Activated T-cell treated with anti-CD3 and anti-CD28 coated beads for 48 hours (primary cell): ENCODE measurements around the gene CDSN.

Experiments
- DNase-seq: peaks from one replicate; pipeline ENCODE4 v3.0.0-alpha.2; 2020; ENCODE audit warnings: low read depth

Gene CDSN

DNA sequence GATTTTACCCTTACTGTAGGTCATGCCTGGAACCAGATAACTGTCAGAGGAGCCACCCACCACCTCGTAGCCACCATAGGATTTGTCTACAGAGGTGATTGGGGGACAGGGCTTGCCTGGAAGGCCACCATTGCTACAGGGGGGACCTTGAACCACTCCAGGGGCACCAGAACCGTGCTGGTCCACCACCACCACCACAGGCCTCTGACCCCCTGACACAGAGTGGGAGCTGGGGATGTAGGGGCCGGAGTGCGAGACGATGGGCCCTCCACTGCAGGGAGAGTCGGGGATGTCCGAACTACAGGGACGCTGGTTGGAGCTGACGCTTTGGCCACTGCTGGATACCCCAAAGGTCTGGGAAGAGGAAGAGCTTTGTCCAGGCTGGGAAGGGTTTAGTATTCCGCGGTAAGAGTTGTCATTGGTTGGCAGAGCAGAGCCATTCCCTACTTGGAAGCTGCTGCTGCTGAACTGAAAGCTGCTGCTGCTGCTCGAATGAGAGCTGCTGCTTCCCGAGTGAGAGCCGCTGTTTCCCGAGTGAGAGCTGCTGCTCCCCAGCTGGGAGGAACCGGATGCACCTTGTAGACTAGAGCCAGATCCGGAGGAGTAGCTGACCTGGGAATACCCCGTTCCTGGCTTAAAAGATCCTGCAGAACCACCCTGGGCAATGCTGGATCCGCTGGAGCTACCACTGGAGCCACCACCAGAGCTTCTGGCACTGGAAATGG is 3.4 kb downstream of the CDSN start:
- DNase-seq, result no peak

DNA sequence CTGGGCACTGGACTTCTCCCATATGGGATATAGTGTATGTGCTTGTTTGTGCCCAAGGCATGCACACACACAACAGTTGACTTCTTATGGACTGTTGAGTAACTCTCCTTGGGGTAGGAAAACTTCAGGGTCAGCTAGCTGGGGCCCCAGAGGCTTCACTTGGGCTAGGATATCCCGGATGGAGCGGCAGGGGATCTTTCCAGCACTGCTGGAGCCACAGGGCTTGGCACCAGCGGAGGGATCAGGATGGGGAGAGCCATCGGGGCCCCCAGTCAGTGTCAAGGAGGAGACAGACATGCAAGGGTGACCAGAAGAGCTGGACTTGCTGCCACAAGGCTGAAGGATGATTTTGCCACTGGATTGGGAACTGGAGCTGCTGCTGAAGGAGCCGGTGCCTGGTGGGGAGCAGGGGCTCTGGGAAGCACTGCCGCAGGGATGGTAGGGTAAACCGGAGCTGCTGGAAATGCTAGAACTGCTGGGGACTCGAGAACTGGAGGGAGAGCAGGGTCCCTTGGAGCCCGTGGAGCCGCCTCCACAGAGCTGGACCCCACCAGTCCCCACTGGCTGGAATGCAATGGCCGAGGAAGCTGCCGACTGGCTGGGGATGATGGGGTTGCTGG is 4.2 kb downstream of the CDSN start:
- no peak for DNase-seq

- no peak for DNase-seq
Observed at GRCh38 chr6:31114970-31115849, 5.0 kb downstream of the CDSN start.

DNA sequence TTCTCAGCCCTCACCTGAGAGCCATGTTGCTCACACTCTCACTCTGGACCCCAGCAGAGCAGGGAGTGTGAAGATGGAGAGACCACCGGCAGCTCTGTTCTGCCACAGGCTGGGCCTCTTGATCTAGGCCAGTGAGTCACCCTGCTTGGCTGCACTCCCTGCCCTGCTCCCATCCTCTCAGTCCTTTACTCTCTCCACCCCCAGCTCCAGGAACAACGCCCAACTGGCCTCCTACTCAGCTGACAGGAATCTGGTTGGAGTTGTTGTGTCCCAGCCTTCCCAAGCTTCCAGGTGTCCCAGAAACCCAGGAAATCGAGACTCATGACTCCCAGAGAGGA is 5.7 kb downstream of the CDSN start, which contains the start of gene PSORS1C1:
TSS of gene PSORS1C1 (plus strand) at position 260 of the 338 bp plus-strand sequence. CDS start 14,833 bp downstream, outside the sequence.
- DNase-seq, result no peak

DNA sequence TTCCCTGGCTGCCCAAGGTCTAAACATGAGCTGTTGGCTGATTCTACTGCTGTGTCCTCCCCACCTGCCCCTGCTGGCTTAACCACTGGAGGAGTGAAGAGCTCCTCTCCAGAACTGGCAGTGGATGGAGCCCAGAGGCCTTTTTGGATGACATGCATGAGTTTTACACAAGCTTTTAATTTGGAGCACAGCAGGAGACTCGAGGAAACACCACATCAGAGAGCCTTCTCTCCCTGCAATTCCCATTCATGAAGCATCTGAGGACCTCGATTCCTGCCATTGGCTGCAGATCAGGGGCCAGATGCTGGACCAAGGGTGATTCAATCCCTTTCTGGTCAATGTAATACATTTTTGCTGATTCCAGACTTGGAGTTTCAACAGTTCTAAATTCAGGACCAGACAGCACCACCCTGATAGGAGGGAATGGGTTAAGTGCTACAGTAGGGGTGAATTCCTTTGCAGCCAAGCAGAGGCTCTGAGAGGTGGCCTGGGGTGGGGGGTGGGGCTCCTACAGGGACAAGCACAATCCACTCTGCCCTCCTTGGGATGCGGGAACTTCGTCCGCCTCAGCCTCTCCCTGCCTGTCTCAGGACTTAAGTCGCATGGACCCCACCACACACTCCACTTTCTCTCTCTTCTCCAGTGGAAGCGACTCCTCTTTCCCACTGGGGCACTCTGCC is 6.2 kb downstream of the CDSN start:
- no peak for DNase-seq

GRCh38 chr6:31112478-31112877 is 7.8 kb downstream of the CDSN start, which contains the start of gene C6orf15:
Gene C6orf15 (minus strand): TSS chr6:31112575. CDS start chr6:31112555, 20 bp downstream.
- DNase-seq, result no peak

DNA sequence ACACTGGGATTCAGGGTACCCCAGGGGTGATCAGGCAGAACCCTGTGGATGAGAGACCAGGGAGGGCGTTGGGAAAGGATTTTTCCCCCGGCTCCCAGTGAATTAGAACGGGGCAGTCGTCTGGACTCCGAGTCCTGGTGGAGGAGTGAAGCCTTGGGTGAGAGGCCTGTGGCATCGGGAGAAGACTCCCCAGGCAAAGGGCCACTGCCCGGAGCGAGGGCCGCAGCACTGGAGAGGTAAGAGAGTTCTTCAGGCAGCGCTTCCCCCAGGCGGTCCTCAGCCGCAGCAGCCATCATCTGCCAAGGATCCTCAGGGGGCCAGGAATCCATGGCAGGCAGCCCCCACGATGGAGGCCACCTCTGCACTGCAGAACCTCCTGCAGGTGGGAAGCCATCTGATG is 8.5 kb downstream of the CDSN start:
- DNase-seq, result no peak

DNA sequence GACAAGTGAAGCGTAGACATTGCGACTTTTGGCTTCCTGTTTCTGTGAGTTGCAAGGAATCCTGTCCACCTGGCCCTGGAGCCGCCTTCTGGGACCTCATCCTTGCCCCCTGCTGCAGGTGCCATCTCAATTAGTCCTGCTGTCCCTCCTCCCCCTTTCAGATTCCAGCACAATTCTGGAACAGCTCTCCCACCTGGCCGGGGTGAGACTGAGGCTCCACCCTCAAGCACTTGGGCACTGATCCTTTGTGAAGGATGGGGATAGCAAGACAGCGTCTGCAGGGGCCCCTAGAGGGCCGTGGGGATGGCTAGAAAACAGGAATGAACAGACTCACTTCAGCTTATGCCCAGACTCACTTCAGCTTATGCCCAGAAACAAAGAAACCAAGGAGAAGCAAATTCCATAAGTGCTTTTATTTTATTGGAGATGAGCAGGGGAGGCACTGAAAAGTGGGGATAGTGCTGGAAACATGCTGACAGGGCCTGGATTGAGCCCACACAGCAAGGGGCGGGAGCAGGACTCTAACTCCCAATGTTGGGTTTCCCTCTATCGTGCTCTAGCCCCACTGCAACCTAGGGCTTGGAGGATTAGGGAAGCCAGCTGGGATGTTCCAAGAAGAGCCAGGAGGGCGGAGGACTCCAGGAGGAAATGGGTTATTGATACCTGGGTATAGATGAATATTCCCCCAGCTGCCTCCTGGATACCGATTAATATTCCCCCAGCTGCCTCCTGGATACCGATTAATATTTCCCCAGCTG is 9.2 kb downstream of the CDSN start:
- no peak for DNase-seq

DNA sequence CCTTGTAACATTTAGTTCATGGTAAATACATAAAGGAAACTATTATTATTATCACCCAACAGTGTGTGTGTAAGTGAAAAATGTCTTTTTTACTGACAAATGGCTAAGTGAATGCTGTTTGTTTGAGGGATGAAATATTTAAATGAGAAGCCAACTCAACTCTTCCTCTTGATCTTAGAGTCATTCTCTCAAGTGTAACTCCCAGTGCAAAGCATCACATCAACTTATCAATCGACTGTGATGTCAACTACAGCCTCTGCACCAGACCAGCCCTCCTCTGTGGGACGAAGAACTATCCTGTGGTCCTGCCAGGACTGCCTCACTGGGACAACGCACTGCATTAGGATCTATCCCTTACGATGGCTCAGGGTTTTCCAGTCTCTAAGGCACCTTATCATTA is 13.2 kb downstream of the CDSN start:
- DNase-seq, result no peak

DNA sequence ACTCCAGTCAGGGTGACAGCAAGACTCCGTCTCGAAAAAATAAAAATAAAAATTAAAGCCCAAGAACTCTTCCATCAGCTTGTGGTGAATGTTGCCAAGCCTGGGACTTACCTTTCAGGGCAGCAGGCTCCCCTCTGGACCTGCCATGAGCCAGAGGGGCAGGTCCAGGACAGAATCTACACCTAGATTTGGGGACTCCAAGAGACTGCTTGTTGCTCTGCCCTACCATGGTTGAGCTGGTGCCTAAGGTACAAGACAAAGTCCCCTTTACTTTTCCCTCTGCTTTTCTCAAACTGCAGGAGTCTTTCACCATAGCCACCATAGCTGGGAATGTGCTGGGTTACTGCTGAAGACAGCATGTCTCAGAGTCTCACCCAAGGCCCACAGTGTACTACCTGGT is 17.1 kb downstream of the CDSN start:
- no peak for DNase-seq

- DNase-seq, result no peak
Observed at GRCh38 chr6:31098449-31098938, 21.8 kb downstream of the CDSN start.

- no peak for DNase-seq
Observed at GRCh38 chr6:31096656-31097055, 23.6 kb downstream of the CDSN start.

GRCh38 chr6:31096215-31096614 is 24.0 kb downstream of the CDSN start:
- DNase-seq, result no peak

DNA sequence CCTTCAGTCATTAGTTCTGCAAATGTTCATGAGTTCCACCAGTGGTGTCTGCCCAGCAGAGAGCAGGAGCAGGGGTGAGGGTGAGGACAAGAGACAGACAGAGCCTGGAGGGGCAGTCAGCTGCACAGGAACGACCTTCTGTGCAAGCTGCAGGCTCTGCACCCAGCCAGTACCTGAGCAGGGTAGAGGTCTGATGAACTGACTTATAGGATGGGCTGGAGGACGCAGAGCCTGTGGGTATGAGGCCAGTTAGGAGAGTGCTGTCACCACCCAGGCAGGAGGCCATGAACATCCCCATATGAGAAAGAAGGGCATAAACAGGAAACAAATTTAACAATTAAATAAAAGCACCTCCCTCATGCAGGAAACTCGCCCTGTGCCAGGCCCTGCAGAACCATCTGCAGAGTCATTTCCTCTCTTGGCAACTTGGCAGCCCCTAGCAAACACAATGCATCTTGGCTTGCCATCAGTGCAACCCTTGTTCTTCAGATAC is 25.8 kb downstream of the CDSN start:
- DNase-seq, result no peak

DNA sequence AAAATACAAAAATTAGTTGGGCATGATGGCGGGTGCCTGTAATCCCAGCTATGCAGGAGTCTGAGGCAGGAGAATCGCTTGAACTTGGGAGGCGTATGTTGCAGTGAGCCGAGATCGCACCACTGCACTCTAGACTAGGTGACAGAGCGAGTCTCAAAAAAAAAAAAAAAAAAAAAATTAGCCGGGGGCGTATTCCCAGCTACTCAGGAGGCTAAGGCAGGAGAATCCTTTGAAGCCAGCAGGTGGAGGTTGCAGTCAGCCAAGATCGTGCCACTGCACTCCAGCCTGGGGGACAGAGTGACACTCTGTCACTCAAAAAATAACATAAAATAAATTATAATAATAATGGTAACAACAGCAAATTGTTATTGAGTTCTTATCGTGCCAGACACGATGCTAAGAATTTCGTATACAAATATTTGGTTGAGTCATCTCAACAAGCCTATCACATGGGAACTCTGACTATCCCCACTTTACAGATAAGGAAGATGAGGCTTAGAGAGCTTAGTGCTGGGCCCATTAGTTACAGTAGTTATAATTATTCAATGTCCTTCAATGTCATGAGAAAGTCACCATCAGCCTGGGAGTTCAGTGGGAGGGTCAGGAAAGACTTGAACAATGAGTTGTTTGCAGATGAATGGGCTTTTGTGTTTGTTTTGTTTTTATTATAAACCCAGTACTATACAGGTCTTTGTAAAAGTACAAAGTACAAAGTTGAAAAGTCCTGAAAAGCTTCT is 27.3 kb downstream of the CDSN start:
- DNase-seq, result no peak

DNA sequence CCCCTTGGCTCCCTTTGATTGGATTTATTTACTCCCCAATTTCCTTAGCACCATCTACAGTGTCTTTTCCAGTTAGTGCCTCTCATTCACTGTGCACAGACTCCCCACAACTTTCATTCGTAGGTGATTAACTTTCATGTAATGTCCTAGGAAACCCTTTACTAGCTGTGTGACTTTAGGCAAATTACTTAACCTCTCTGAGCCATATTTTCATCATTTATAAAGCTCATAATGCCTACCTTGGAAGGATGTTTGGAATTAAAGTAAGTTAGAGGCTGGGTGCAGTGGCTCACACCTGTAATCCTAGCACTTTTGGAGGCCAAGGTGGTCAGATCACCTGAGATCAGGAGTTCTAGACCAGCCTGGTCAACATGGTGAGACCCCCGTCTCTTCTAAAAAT is 28.0 kb downstream of the CDSN start:
- no peak for DNase-seq

DNA sequence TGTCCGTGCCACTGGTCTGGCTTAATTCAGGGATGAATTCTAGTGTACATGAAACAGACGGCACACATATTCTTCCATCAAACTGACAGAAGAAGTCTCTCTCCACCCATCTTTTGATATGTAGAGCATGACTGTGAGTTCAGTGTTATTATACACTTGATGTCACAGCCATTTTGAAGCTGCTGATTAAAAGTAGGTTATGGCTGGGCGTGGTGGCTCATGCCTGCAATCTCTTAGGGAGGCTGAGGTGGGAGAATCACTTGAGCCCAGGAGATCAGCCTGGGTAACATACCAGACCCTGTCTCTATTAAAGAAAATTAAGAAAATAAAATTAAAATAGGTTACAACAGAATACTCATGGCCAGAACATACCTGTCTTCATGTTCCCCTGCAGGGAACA is 28.6 kb downstream of the CDSN start:
- no peak for DNase-seq

GRCh38 chr6:31090973-31091364 is 29.3 kb downstream of the CDSN start:
- no peak for DNase-seq

DNA sequence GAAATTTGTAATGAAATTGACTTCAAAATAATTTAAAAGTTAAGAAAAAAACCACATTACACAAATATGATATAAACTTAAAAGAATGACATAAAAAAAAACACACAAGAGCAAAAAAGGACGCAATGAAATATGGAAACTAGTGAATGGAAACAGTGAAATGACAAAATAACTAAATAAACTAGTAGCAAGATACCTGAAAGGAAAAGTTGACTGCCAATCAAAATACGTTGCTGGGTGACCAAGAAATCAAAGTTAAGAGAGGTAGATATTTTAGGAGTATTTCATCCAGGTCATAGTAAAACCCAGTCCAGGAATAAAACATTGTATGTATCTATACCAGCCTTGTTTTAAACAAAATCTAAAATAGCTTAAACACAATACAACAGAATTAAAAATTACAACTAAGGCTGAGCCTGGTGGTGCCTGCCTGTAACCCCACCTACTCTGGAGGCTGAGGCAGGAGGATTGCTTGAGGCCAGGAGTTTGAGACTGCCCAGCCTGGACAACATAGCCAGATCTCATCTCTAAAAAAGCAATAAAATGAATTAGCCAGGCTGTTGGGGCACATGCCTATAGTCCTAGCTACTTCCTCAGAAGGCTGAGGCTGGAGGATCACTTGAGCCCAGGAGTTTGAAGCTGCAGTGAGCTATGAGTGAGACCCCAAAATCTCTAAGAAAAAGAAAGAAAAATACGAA is 29.8 kb downstream of the CDSN start:
- DNase-seq, result no peak
